Loucy (cell line): ENCODE results near the gene ADGRL1.

ENCODE experiments used
- CTCF ChIP-seq: fragments of 200-600 bp; sonication (generic); conservative IDR thresholded peaks from 2 replicates; pipeline ENCODE4 v1.5.1; 2014; ENCODE audit warnings: mild to moderate bottlenecking, antibody characterized with exemption, low read length
- EZH2phosphoT487 ChIP-seq: fragments of 200-600 bp; IDR thresholded peaks from 2 replicates; pipeline ENCODE4 v1.6.1; 2018; ENCODE audit warnings: antibody characterized with exemption, mild to moderate bottlenecking, moderate library complexity, borderline replicate concordance

DNA sequence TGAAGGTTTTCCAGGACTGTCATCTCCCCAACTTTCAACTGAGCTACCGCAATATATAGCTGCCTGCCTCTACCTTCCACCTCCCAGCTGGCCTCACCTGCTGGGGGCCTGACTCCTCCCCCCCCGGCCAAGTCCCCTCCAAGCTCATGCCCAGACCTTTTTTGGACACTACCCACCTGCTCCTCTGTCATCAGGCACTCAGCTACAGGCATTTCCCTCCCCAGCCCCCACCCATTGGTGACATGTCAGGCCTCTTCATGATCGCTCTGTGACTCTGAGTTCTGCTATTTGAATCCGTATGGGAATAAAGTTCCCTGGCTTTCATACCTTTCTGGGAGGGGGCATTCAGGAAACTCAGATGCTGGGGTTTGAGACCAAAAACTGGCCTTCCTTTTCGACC lies 90.2 kb downstream of the ADGRL1 start:
- TF ChIP-seq CTCF, result no peak
- no peak for TF ChIP-seq EZH2phosphoT487
